IMR-90 (cell line): ENCODE measurements around the gene FANK1. TPM values are rescaled to one million over a fixed set of nuclear protein-coding genes. Genes with fewer than 3 reads are reported as not detected.

Source experiments
- ATAC-seq: fragments of 200-7000 bp; cut with Tn5 transposase; 2 replicates; pipeline ENCODE4 v1.9.1; 2020; ENCODE audit warnings: low read depth, mild to moderate bottlenecking, moderate library complexity
- BruUV-seq: library from RNA; stranded (reverse); fragments of 400-500 nt; replicated peaks from 2 replicates; lab custom pipeline; 2021; lab: Mats Ljungman, UMichigan
- CTCF ChIA-PET: fragments of 300-600 bp; formaldehyde crosslinking; extraction: SDS; loops from one replicate; lab custom pipeline; 2021; ENCODE audit warnings: antibody characterized with exemption; lab: Yijun Ruan, JAX
- POLR2A ChIA-PET: fragments of 300-600 bp; sonication (Branson Sonifier 250); formaldehyde crosslinking; loops from one replicate; lab custom pipeline; 2022; ENCODE audit warnings: antibody characterized with exemption; ENCODE audit not compliant: unreplicated experiment; lab: Charles Lee
- DNase-seq: peaks from one replicate; pipeline ENCODE4 v3.0.0; 2013
- H2AFZ ChIP-seq: replicated peaks from 2 replicates; pipeline ENCODE3; 2013; ENCODE audit warnings: low read length, mild to moderate bottlenecking; ENCODE audit not compliant: poor library complexity
- H2AK5ac ChIP-seq: 2 replicates; pipeline ENCODE4 v1.6.1; 2013; ENCODE audit warnings: low read depth, low read length, inconsistent platforms
- H2AK9ac ChIP-seq: replicated peaks from 2 replicates; pipeline ENCODE3; 2013; ENCODE audit warnings: mild to moderate bottlenecking, low read depth, low read length, moderate library complexity; ENCODE audit not compliant: poor library complexity
- H2BK120ac ChIP-seq: 2 replicates; pipeline ENCODE4 v1.6.1; 2013; ENCODE audit warnings: low read depth, low read length, inconsistent platforms
- H2BK15ac ChIP-seq: 3 replicates; pipeline ENCODE4 v1.6.1; 2013; ENCODE audit warnings: low read depth, low read length, inconsistent platforms
- H2BK20ac ChIP-seq: 2 replicates; pipeline ENCODE4 v1.6.1; 2013; ENCODE audit warnings: low read depth, mild to moderate bottlenecking, inconsistent platforms, low read length, moderate library complexity
- H2BK5ac ChIP-seq: 2 replicates; pipeline ENCODE4 v1.6.1; 2013; ENCODE audit warnings: mild to moderate bottlenecking, low read depth, low read length, inconsistent platforms; ENCODE audit not compliant: poor library complexity, severe bottlenecking
- H3K14ac ChIP-seq: replicated peaks from 2 replicates; pipeline ENCODE4 v1.6.1; 2013; ENCODE audit warnings: low read depth, low read length, inconsistent platforms
- H3K18ac ChIP-seq: 2 replicates; pipeline ENCODE4 v1.6.1; 2013; ENCODE audit warnings: low read depth, low read length, control low read depth
- H3K23ac ChIP-seq: 2 replicates; pipeline ENCODE4 v1.6.1; 2013; ENCODE audit warnings: low read depth, low read length, inconsistent platforms
- H3K27ac ChIP-seq: 2 replicates; pipeline ENCODE4 v1.5.1; 2013; ENCODE audit warnings: mild to moderate bottlenecking, control low read depth, low read length; ENCODE audit not compliant: insufficient read depth
- H3K27me3 ChIP-seq: 2 replicates; pipeline ENCODE4 v1.6.1; 2013; ENCODE audit warnings: low read length; ENCODE audit not compliant: control insufficient read depth, insufficient read depth
- H3K36me3 ChIP-seq: 2 replicates; pipeline ENCODE4 v1.6.1; 2013; ENCODE audit warnings: low read length, mixed read lengths; ENCODE audit not compliant: control insufficient read depth, insufficient read depth
- H3K4ac ChIP-seq: 2 replicates; pipeline ENCODE4 v1.6.1; 2013; ENCODE audit warnings: low read depth, low read length, inconsistent platforms
- H3K4me1 ChIP-seq: 2 replicates; pipeline ENCODE4 v1.6.1; 2013; ENCODE audit warnings: low read length, mixed read lengths; ENCODE audit not compliant: control insufficient read depth, insufficient read depth
- H3K4me2 ChIP-seq: 2 replicates; pipeline ENCODE4 v1.6.1; 2013; ENCODE audit warnings: low read depth, mild to moderate bottlenecking, control low read depth, low read length, moderate library complexity
- H3K4me3 ChIP-seq: 2 replicates; pipeline ENCODE4 v1.5.1; 2013; ENCODE audit warnings: low read depth, mild to moderate bottlenecking, control low read depth, low read length, moderate library complexity; ENCODE audit not compliant: insufficient read depth
- H3K56ac ChIP-seq: 2 replicates; pipeline ENCODE4 v1.6.1; 2013; ENCODE audit warnings: low read length, inconsistent platforms; ENCODE audit not compliant: insufficient read depth; ENCODE audit errors: extremely low read depth
- H3K79me1 ChIP-seq, 2 experiments: 2 replicates each; pipeline ENCODE4 v1.6.1; 2013; ENCODE audit warnings: low read length in 2 of 2, inconsistent platforms in 1 of 2, low read depth in 1 of 2
- H3K9ac ChIP-seq: 2 replicates; pipeline ENCODE4 v1.6.1; 2013; ENCODE audit warnings: low read depth, low read length, control low read depth
- H3K9me1 ChIP-seq: 2 replicates; pipeline ENCODE4 v1.6.1; 2013; ENCODE audit warnings: low read length, inconsistent platforms; ENCODE audit not compliant: insufficient read depth
- H3K9me3 ChIP-seq: 2 replicates; pipeline ENCODE4 v1.6.1; 2013; ENCODE audit warnings: low read length; ENCODE audit not compliant: control insufficient read depth, insufficient read depth
- H4K20me1 ChIP-seq: 2 replicates; pipeline ENCODE4 v1.6.1; 2013; ENCODE audit warnings: low read length, inconsistent platforms; ENCODE audit not compliant: insufficient read depth
- H4K5ac ChIP-seq: 2 replicates; pipeline ENCODE4 v1.6.1; 2013; ENCODE audit warnings: mild to moderate bottlenecking, low read depth, low read length, control low read depth
- H4K8ac ChIP-seq, 2 experiments: 2 replicates each; pipeline ENCODE4 v1.6.1; 2013; ENCODE audit warnings: low read depth in 2 of 2, low read length in 2 of 2, control low read depth in 1 of 2, inconsistent platforms in 1 of 2
- H4K91ac ChIP-seq: 2 replicates; pipeline ENCODE4 v1.6.1; 2013; ENCODE audit warnings: low read depth, low read length, inconsistent platforms; ENCODE audit not compliant: insufficient read depth
- BHLHE40 ChIP-seq: fragments of 150-350 bp; IDR thresholded peaks from 2 replicates; pipeline ENCODE4 v1.6.1; 2016; ENCODE audit warnings: mild to moderate bottlenecking, low read depth, low read length
- CEBPB ChIP-seq: IDR thresholded peaks from 2 replicates; pipeline ENCODE4 v1.6.1; 2012; ENCODE audit warnings: low read depth, low read length, improper control_type of control experiment
- CHD1 ChIP-seq: IDR thresholded peaks from 2 replicates; pipeline ENCODE4 v1.6.1; 2012; ENCODE audit warnings: low read depth, low read length, improper control_type of control experiment
- CTCF ChIP-seq: conservative IDR thresholded peaks from 2 replicates; pipeline ENCODE4 v1.5.1; 2012; ENCODE audit warnings: mild to moderate bottlenecking, low read depth, low read length, improper control_type of control experiment
- ELK1 ChIP-seq: fragments of 150-350 bp; IDR thresholded peaks from 2 replicates; pipeline ENCODE4 v1.6.1; 2016; ENCODE audit warnings: low read depth, mild to moderate bottlenecking, low read length, moderate library complexity, borderline replicate concordance
- FOS ChIP-seq: fragments of 150-350 bp; IDR thresholded peaks from 2 replicates; pipeline ENCODE4 v1.6.1; 2016; ENCODE audit warnings: low read depth, low read length
- MAFK ChIP-seq: IDR thresholded peaks from 2 replicates; pipeline ENCODE4 v1.6.1; 2012; ENCODE audit warnings: low read depth, low read length, improper control_type of control experiment
- MAZ ChIP-seq: IDR thresholded peaks from 2 replicates; pipeline ENCODE4 v1.6.1; 2012; ENCODE audit warnings: low read depth, mild to moderate bottlenecking, low read length, improper control_type of control experiment, moderate library complexity, borderline replicate concordance
- MXI1 ChIP-seq: IDR thresholded peaks from 2 replicates; pipeline ENCODE4 v1.6.1; 2012; ENCODE audit warnings: low read depth, mild to moderate bottlenecking, low read length, moderate library complexity, borderline replicate concordance
- NFE2L2 ChIP-seq: fragments of 150-350 bp; IDR thresholded peaks from 2 replicates; pipeline ENCODE4 v1.6.1; 2016; ENCODE audit warnings: low read depth, mild to moderate bottlenecking, low read length
- POLR2A ChIP-seq: IDR thresholded peaks from 2 replicates; pipeline ENCODE4 v1.6.1; 2012; ENCODE audit warnings: mild to moderate bottlenecking, low read depth, low read length
- RAD21 ChIP-seq: IDR thresholded peaks from 2 replicates; pipeline ENCODE4 v1.6.1; 2012; ENCODE audit warnings: low read length, improper control_type of control experiment
- RCOR1 ChIP-seq: IDR thresholded peaks from 2 replicates; pipeline ENCODE4 v1.6.1; 2012; ENCODE audit warnings: mild to moderate bottlenecking, low read length, improper control_type of control experiment; ENCODE audit not compliant: insufficient replicate concordance
- RFX5 ChIP-seq: IDR thresholded peaks from 2 replicates; pipeline ENCODE4 v1.8.0; 2012; ENCODE audit warnings: low read depth, mild to moderate bottlenecking, low read length, moderate library complexity
- SMC3 ChIP-seq: fragments of 150-350 bp; IDR thresholded peaks from 2 replicates; pipeline ENCODE4 v1.6.1; 2016; ENCODE audit warnings: low read depth, mild to moderate bottlenecking, antibody characterized with exemption, low read length, moderate library complexity
- USF2 ChIP-seq: fragments of 150-350 bp; IDR thresholded peaks from 2 replicates; pipeline ENCODE4 v1.6.1; 2017; ENCODE audit warnings: mild to moderate bottlenecking, antibody characterized with exemption, low read length, low read depth
- WGBS, 2 experiments: methylation state at CpG; one replicate each; pipeline versions ENCODE4 v1.1.5 to v1.1.7; 2013; ENCODE audit warnings: missing lambda C conversion rate in 2 of 2; ENCODE audit not compliant: insufficient read length in 1 of 2; ENCODE audit errors: extremely low coverage in 2 of 2; 5-methylcytosine and 5-hydroxymethylcytosine counted together
- dilution Hi-C: fragments of 300-500 bp; cut with HindIII; formaldehyde crosslinking; loops from one replicate; pipeline ENCODE4 v1.14.3; 2018; ENCODE audit warnings: low sequenced_read_pairs; ENCODE audit not compliant: unreplicated experiment
- in situ Hi-C: fragments of 300-500 bp; cut with MboI; formaldehyde crosslinking; loops from 3 replicates; pipeline ENCODE4 v1.14.3; 2019; ENCODE audit warnings: low sequenced_read_pairs, inconsistent platforms, mixed read lengths
- intact Hi-C: fragments of 100-400 bp; cut with micrococcal nuclease; formaldehyde crosslinking; loops from 2 replicates; pipeline ENCODE4 v1.10.0; 2022
- polyA plus RNA-seq, 3 experiments: library from polyadenylated mRNA; depleted of rRNA; stranded (reverse); fragments of >200 nt; gene quantifications; 2 replicates each; pipeline ENCODE4 v1.2.3, GENCODE V29; 2012; ENCODE audit warnings: low replicate concordance in 1 of 3
- total RNA-seq: library from RNA; depleted of rRNA; stranded (reverse); fragments of >200 nt; gene quantifications from 2 replicates; pipeline ENCODE4 v1.2.3, GENCODE V29; 2012

FANK1 gene
- total and polyA plus RNA-seq, 2 of the 4 experiments (the other 2 are of a cell fraction), result 0.90 to 2.2 TPM

- Histone ChIP-seq H3K4me2 (no peak overlapping the region), H3K23ac (no peak overlapping the region), H2BK15ac (no peak overlapping the region), H3K9me1 (no peaks in the 10 kb centered on the region), H3K4ac (no peak overlapping the region), H4K20me1 (peaks cover 8% of the 10 kb centered on the region), H2BK120ac (no peak overlapping the region), H2BK5ac (no peak overlapping the region), H4K91ac (no peak overlapping the region), H2AK9ac (no peak overlapping the region), H3K9ac (no peak overlapping the region), H4K8ac (no peak overlapping the region), H3K36me3 (no peaks in the 10 kb centered on the region; the same call in 1 of the 2 replicates), H3K79me1 (no peaks in the 10 kb centered on the region), H2BK20ac (no peak overlapping the region), H2AFZ (no peak overlapping the region), H3K27ac (no peak overlapping the region), H3K4me1 (peaks cover 9% of the 10 kb centered on the region), H4K5ac (no peak overlapping the region), H3K27me3 (peaks cover 31% of the 10 kb centered on the region), H3K4me3 (no peak overlapping the region), H3K18ac (no peak overlapping the region), H3K14ac (no peak overlapping the region), H2AK5ac (no peak overlapping the region), H3K56ac (no peak overlapping the region), H3K9me3 (peaks cover 3% of the 10 kb centered on the region; the same call in 1 of the 2 replicates)
- POLR2A ChIA-PET, result no interaction called here
- intact Hi-C loops, result no loop called here
- WGBS, 2 experiments, result 100% methylated on average over 2 of the region's 4 CpGs; no CpG with 5 or more reads in 1 of the 2 experiments
- no peak for ATAC-seq
- CTCF ChIA-PET, result no interaction called here
- no peak for DNase-seq
- TF ChIP-seq SMC3 (no peak), BHLHE40 (no peak), USF2 (no peak), MAZ (no peak), CEBPB (no peak), CHD1 (no peak), FOS (no peak), RCOR1 (no peak), NFE2L2 (no peak), MXI1 (no peak), RFX5 (no peak), POLR2A (no peak), CTCF (no peak), MAFK (no peak), ELK1 (no peak), RAD21 (no peak)
- BruUV-seq, result no TSS peak
- dilution Hi-C loops, result no loop called here
- in situ Hi-C loops, result no loop called here
Measured at GRCh38 chr10:126016156-126016805, 119.9 kb downstream of the FANK1 start.
